Daoy (cell line): ENCODE measurements around the gene SCAMP5. TPM values are rescaled to one million over a fixed set of nuclear protein-coding genes. Genes with fewer than 3 reads are reported as not detected.

ENCODE experiments used
- DNase-seq: peaks from one replicate; pipeline ENCODE4 v3.0.0-alpha.2; 2015; ENCODE audit warnings: low read depth
- total RNA-seq: library from RNA; depleted of rRNA; stranded (reverse); fragments of >200 nt; shearing (Covaris generic); gene quantifications from 2 replicates; pipeline ENCODE4 v1.2.3, GENCODE V29; 2014; rRNA removed

SCAMP5 gene
- total RNA-seq, 1 experiment from 2014 or later: 7.4 TPM

- DNase-seq: no peak
Measured at GRCh38 chr15:75069301-75069925, 74.0 kb downstream of the SCAMP5 start.

DNA sequence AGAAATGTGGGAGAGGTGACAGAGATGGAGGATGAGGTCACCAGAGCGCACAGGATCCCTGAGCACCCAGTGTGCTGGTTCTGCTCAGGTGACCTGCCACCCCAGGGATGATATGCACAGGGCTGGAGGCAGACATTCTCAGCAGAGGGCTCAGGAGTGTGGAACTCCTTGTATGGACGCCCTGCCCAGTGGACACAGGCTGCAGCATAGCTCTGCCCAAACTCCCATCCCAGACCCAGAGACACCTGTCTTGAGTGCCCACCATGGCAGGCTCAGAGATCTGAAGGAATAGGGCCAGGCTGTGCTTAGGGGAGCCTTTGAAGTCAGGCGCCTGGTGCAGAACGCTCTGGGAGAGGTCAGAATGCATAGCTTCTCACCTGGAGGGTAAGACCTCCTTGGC is 75.3 kb downstream of the SCAMP5 start:
- no peak for DNase-seq

Other genes starting within 250 kb of the SCAMP5 start
- not detected in 2 replicates for gene CYP1A2, start 246.7 kb upstream of the SCAMP5 start, total RNA-seq
- gene CSK, start 213.5 kb upstream of the SCAMP5 start, total RNA-seq: 26.9 and 31.4 TPM in 2 replicates
- gene LMAN1L, start 182.7 kb upstream of the SCAMP5 start, total RNA-seq: not detected in 2 replicates
- not detected in 2 replicates for gene CPLX3, start 168.9 kb upstream of the SCAMP5 start, total RNA-seq
- 17.6 and 24.3 TPM in 2 replicates for gene ULK3, start 152.4 kb upstream of the SCAMP5 start, total RNA-seq
- gene SCAMP2, start 122.2 kb upstream of the SCAMP5 start, total RNA-seq: 15.9 and 16.8 TPM in 2 replicates
- 31.0 and 38.3 TPM in 2 replicates for gene MPI, start 105.5 kb upstream of the SCAMP5 start, total RNA-seq
- 14.2 and 19.1 TPM in 2 replicates for gene FAM219B, start 88.7 kb upstream of the SCAMP5 start, total RNA-seq
- 59.7 and 65.6 TPM in 2 replicates for gene COX5A, start 57.5 kb upstream of the SCAMP5 start, total RNA-seq
- gene RPP25, start 38.8 kb upstream of the SCAMP5 start, total RNA-seq: 2.2 and 3.2 TPM in 2 replicates
- gene PPCDC, start 28.0 kb downstream of the SCAMP5 start, total RNA-seq: 30.6 and 32.1 TPM in 2 replicates
- 3.1 and 5.7 TPM in 2 replicates for gene C15orf39, start 206.3 kb downstream of the SCAMP5 start, total RNA-seq